Common myeloid progenitor, CD34-positive (primary cell): ENCODE data around the gene WDR20.
"Not testable (repeated sequence)": the region's sequence is repeated elsewhere in the genome, so short reads cannot be mapped to it uniquely, and the experiment has no call there.

Experiments
- CTCF ChIA-PET: fragments of 350-600 bp; sonication (Branson Sonifier 250); formaldehyde crosslinking; loops from one replicate; lab custom pipeline; 2021; ENCODE audit warnings: antibody characterized with exemption; lab: Charles Lee
- POLR2A ChIA-PET: fragments of 350-600 bp; sonication (Branson Sonifier 250); formaldehyde crosslinking; loops from one replicate; lab custom pipeline; 2021; ENCODE audit warnings: antibody characterized with exemption; lab: Charles Lee
- DNase-seq, 3 donors: peaks; one replicate each; pipeline versions ENCODE4 v3.0.0 to v3.0.0-alpha.2; 2013
- H3K27ac ChIP-seq, 2 experiments: 1 replicate in 1 of 2; 2 replicates in 1 of 2; pipeline ENCODE4 v1.7.0; 2013; ENCODE audit warnings: inconsistent platforms in 2 of 2, low read length in 2 of 2, mild to moderate bottlenecking in 2 of 2, low read depth in 1 of 2, moderate library complexity in 1 of 2; ENCODE audit not compliant: severe bottlenecking in 2 of 2, insufficient read depth in 1 of 2, poor library complexity in 1 of 2
- H3K27me3 ChIP-seq, 5 experiments: replicated peaks in 2 of 5; 1 replicate in 3 of 5; 2 replicates in 2 of 5; pipeline versions ENCODE4 v1.6.1 to v1.7.0; 2013; ENCODE audit warnings: low read length in 4 of 5, mild to moderate bottlenecking in 2 of 5, moderate library complexity in 2 of 5, inconsistent platforms in 1 of 5; ENCODE audit not compliant: insufficient read depth in 5 of 5, control insufficient read depth in 4 of 5
- H3K36me3 ChIP-seq, 4 experiments: 1 replicate in 2 of 4; 2 replicates in 2 of 4; pipeline versions ENCODE4 v1.6.1 to v1.7.0; 2013; ENCODE audit warnings: low read length in 3 of 4, control low read depth in 1 of 4, mild to moderate bottlenecking in 1 of 4; ENCODE audit not compliant: control insufficient read depth in 4 of 4, insufficient read depth in 4 of 4
- H3K4me1 ChIP-seq, 4 experiments: 1 replicate in 3 of 4; 2 replicates in 1 of 4; pipeline versions ENCODE4 v1.6.1 to v1.7.1; 2013; ENCODE audit warnings: low read length in 3 of 4, mild to moderate bottlenecking in 3 of 4, control low read depth in 1 of 4, inconsistent platforms in 1 of 4, moderate library complexity in 1 of 4; ENCODE audit not compliant: control insufficient read depth in 4 of 4, insufficient read depth in 4 of 4; ENCODE audit errors: control extremely low read depth in 1 of 4
- H3K4me3 ChIP-seq, 7 experiments: 1 replicate in 4 of 7; 2 replicates in 3 of 7; pipeline versions ENCODE4 v1.5.1 to v1.7.0; 2013; ENCODE audit warnings: mild to moderate bottlenecking in 7 of 7, low read length in 6 of 7, moderate library complexity in 6 of 7, inconsistent platforms in 2 of 7, low read depth in 2 of 7, control low read depth in 1 of 7; ENCODE audit not compliant: insufficient read depth in 4 of 7, control insufficient read depth in 1 of 7; ENCODE audit errors: extremely low read depth in 1 of 7
- H3K9me3 ChIP-seq, 5 experiments: 1 replicate in 4 of 5; 2 replicates in 1 of 5; pipeline versions ENCODE4 v1.6.1 to v1.7.1; 2013; ENCODE audit warnings: low read length in 4 of 5, mild to moderate bottlenecking in 2 of 5, inconsistent platforms in 1 of 5, low read depth in 1 of 5, moderate library complexity in 1 of 5; ENCODE audit not compliant: control insufficient read depth in 4 of 5, insufficient read depth in 2 of 5; ENCODE audit errors: control extremely low read depth in 1 of 5
- WGBS: methylation state at CpG from one replicate; pipeline ENCODE4 v1.1.5; 2013; ENCODE audit not compliant: insufficient coverage; 5-methylcytosine and 5-hydroxymethylcytosine counted together

Gene WDR20

GRCh38 chr14:102131741-102132140 is 8.0 kb upstream of the WDR20 start:
- DNase-seq, result no peak
- Histone ChIP-seq H3K27me3 (no peaks in the 10 kb centered on the region), H3K36me3 (no peaks in the 10 kb centered on the region), H3K9me3 (no peaks in the 10 kb centered on the region), H3K27ac (no peak overlapping the region), H3K4me1 (no peaks in the 10 kb centered on the region), H3K4me3 (no peak overlapping the region)
- 75% methylated on average over 4 of the region's 6 CpGs for WGBS
- CTCF ChIA-PET, result no interaction called here
- POLR2A ChIA-PET, result no interaction called here

GRCh38 chr14:102134021-102134420 is 5.7 kb upstream of the WDR20 start:
- H3K27me3 ChIP-seq, H3K27ac ChIP-seq, H3K36me3 ChIP-seq, H3K4me3 ChIP-seq, DNase-seq, POLR2A ChIA-PET, H3K4me1 ChIP-seq, H3K9me3 ChIP-seq: not testable (repeated sequence)
- 100% methylated on average over 3 of the region's 9 CpGs for WGBS
- CTCF ChIA-PET, result interaction anchor here (1.6 kb wide), 1 partner anchor 28 kb away, joined by 3 read pairs; no protein-coding TSS in a partner anchor

- H3K4me1 ChIP-seq, POLR2A ChIA-PET, H3K36me3 ChIP-seq, H3K9me3 ChIP-seq, DNase-seq, H3K27me3 ChIP-seq, H3K4me3 ChIP-seq, H3K27ac ChIP-seq: not testable (repeated sequence)
- CTCF ChIA-PET, result interaction anchor here (1.6 kb wide), 1 partner anchor 27 kb away, joined by 3 read pairs; no protein-coding TSS in a partner anchor
- WGBS, result 100% methylated on average over 7 of the region's 10 CpGs
Observed at GRCh38 chr14:102134719-102135118, 5.0 kb upstream of the WDR20 start.

GRCh38 chr14:102135456-102135855 is 4.2 kb upstream of the WDR20 start:
- H3K4me3 ChIP-seq, H3K4me1 ChIP-seq, H3K36me3 ChIP-seq, DNase-seq, H3K27ac ChIP-seq, H3K9me3 ChIP-seq, H3K27me3 ChIP-seq, POLR2A ChIA-PET: not testable (repeated sequence)
- CTCF ChIA-PET, result interaction anchor here (1.6 kb wide), 1 partner anchor 26 kb away, joined by 3 read pairs; no protein-coding TSS in a partner anchor
- 97% methylated on average over 5 of the region's 30 CpGs for WGBS

- Histone ChIP-seq H3K4me1 (peaks cover 10 to 24% (median 19%) of the 10 kb centered on the region in 4 experiments), H3K36me3 (no peaks in the 10 kb centered on the region), H3K27ac (no peak overlapping the region), H3K4me3 (peak overlapping the region in 6 of 7 experiments; percentile 97 to 100 (median 100)), H3K27me3 (no peaks in the 10 kb centered on the region), H3K9me3 (no peaks in the 10 kb centered on the region)
- POLR2A ChIA-PET, result no interaction called here
- CTCF ChIA-PET, result interaction anchor here (0.8 kb wide), 1 partner anchor 75 kb away, joined by 3 read pairs; no protein-coding TSS in a partner anchor
- no peak for DNase-seq
- WGBS, result no CpG with 5 or more reads among the region's 3 CpGs
Observed at GRCh38 chr14:102138535-102138934, 1.2 kb upstream of the WDR20 start.

GRCh38 chr14:102138961-102139285 is 774 bp upstream of the WDR20 start:
- Histone ChIP-seq H3K27ac (peak overlapping the region in 1 of 2 experiments; percentile 94), H3K9me3 (no peaks in the 10 kb centered on the region), H3K4me1 (peaks cover 10 to 24% (median 19%) of the 10 kb centered on the region in 4 experiments), H3K27me3 (no peaks in the 10 kb centered on the region), H3K36me3 (no peaks in the 10 kb centered on the region), H3K4me3 (peak overlapping the region; percentile 96 to 100 (median 99))
- DNase-seq, result no peak
- ChIA-PET CTCF (interaction anchor here (0.8 kb wide), 1 partner anchor 75 kb away, joined by 3 read pairs; no protein-coding TSS in a partner anchor), POLR2A (no interaction called here)
- 6% methylated on average over 14 of the region's 14 CpGs for WGBS

- no peaks in the 10 kb centered on the region for H3K27me3 ChIP-seq
- 0% methylated on average over 42 of the region's 48 CpGs for WGBS
- peaks cover 0 to 2% (median 0%) of the 10 kb centered on the region in 4 experiments for H3K36me3 ChIP-seq
- peak overlapping the region; percentile 96 to 100 (median 99) for H3K4me3 ChIP-seq
- CTCF ChIA-PET, result no interaction called here
- POLR2A ChIA-PET, result no interaction called here
- H3K4me1 ChIP-seq, result peaks cover 10 to 24% (median 19%) of the 10 kb centered on the region in 4 experiments
- H3K27ac ChIP-seq, result peak overlapping the region; percentile 82 to 94
- DNase-seq, result peak; percentile 13 to 31 (median 21)
- no peaks in the 10 kb centered on the region for H3K9me3 ChIP-seq
Observed at GRCh38 chr14:102140027-102140749, 491 bp downstream of the WDR20 start.
